ENCODE data around the gene TGFBR2. TPM values are rescaled to one million over a fixed set of nuclear protein-coding genes. Genes with fewer than 3 reads are reported as not detected.

Gene TGFBR2
- total RNA-seq, 1 donor from 2014 or later, result 221 TPM

DNA sequence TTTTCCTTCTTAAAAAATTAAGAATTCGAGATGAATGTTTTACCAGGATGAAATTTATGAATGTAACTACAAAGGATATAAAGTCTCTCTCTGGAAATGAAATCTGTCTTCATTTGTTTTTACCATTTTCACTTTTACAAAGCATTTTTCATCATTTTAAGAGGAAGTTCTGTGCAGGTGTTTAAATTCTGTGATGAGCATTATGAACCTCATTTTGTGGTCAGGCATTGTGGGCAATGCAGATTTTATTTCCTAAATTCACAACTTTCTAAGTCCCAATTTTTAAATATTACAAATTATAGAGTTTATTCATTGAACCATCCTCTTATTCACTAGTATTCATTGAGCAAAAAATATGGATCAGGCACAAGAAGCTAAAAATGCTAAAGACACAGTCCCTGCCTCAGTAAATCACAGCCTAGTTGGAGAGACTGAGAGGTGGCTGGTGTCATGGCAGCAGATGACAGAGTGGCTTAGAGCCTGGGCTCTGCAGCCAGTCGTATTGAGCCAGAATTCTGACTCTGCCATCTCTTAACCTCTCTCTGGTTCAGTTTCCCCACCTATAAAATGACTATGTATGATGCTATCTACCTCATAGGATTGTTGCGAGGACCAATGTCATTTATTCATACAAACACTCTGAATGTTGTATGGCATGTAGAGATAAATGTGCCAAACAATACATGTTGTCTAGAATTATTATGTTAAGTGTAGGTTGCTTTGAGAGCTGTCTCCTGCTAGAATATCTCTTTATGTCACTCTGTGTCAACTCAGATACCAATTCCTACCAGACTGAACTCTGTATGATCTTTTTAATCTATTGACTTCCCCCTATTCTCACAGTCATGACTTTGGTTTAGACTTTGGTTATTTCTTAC is 7.5 kb upstream of the TGFBR2 start:
- DNase-seq (ENCODE audit: low spot score) (no peak), ATAC-seq (no peak)
- intact Hi-C loops (cut with DNase I), result no loop called here

DNA sequence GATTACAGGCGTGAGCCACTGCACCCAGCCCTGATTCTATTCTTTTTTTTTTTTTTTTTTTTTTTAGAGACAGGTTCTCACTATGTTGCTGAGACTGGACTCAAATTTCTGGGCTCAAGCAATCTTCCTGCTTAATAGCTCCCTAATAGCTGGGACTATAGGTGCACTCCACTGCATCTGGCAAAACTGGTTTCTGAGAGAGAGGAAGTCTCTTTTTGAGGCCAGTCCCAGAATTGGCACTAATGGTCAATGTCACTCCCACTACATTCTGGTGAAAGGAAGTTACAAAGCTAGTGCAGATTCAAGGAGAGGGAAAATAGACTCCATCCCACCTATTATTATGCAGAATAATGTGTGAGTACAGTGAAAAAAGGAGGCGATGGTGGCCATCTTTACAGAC is 5.8 kb upstream of the TGFBR2 start:
- ATAC-seq (no peak), DNase-seq (ENCODE audit: low spot score) (no peak)
- intact Hi-C loops (cut with DNase I), result no loop called here

GRCh38 chr3:30602946-30603345 is 3.5 kb upstream of the TGFBR2 start:
- no peak for DNase-seq (ENCODE audit: low spot score)
- intact Hi-C loops (cut with DNase I), result no loop called here
- no peak for ATAC-seq

DNA sequence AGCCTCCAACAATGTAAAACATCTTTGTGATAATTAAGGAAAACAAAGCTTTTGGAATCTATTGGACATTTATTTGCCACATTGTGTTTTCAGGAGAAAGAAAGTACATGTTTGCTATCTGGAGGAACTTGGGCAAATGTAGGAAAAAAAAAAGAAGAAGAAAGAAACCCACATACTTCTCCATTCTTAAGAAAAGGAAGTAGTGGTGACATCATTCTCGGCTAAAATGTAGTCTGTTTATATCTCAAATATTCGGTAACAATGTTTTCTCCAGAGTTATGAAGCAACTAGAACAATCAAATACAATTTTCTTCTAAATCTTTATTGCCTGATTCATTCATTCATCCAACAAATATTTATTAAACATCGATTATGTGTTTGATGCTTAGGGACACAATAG is 2.3 kb upstream of the TGFBR2 start:
- no peak for DNase-seq (ENCODE audit: low spot score)
- ATAC-seq, result no peak
- intact Hi-C loops (cut with DNase I), result no loop called here

DNA sequence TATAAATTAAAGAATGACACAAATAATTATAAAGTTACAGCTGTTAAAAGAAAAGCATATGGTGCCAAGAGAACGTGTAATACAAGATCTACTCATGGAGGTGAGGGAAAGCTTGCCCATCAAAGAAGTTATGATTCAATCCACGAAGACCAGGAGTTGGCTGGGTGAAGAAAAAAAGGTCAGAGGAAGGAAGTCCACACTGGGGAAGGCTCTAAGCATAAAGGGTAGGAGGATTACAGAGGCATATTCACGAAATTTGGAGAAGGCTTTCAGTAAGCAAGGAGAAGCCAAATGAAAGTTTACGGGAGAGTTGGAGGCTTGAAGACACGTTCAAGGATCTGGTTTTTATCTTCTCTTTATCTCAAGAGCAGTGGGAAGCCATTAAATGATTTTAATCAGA is 1.8 kb upstream of the TGFBR2 start:
- ATAC-seq, result no peak
- intact Hi-C loops (cut with DNase I), result no loop called here
- DNase-seq (ENCODE audit: low spot score), result no peak

- DNase-seq (ENCODE audit: low spot score) (no peak), ATAC-seq (no peak)
- intact Hi-C loops (cut with DNase I), result no loop called here
These were observed 1.4 kb upstream of the TGFBR2 start for GRCh38 chr3:30605005-30605404.

GRCh38 chr3:30605706-30606300 is 598 bp upstream of the TGFBR2 start:
- ATAC-seq (no peak), DNase-seq (ENCODE audit: low spot score) (no peak)
- intact Hi-C loops (cut with DNase I), result no loop called here

GRCh38 chr3:30607032-30607833 is 832 bp downstream of the TGFBR2 start:
- peak; percentile 54 for ATAC-seq
- intact Hi-C loops (cut with DNase I), result no loop called here
- peak; percentile 86 for DNase-seq (ENCODE audit: low spot score)

GRCh38 chr3:30608598-30608947 is 2.2 kb downstream of the TGFBR2 start:
- intact Hi-C loops (cut with DNase I), result no loop called here
- ATAC-seq (no peak), DNase-seq (ENCODE audit: low spot score) (no peak)

- intact Hi-C loops (cut with DNase I), result no loop called here
- no peak for ATAC-seq
These were observed 3.7 kb downstream of the TGFBR2 start for GRCh38 chr3:30609930-30610701.

GRCh38 chr3:30610702-30611368 is 4.4 kb downstream of the TGFBR2 start:
- no peak for DNase-seq (ENCODE audit: low spot score)
- intact Hi-C loops (cut with DNase I), result no loop called here
- no peak for ATAC-seq

More at GRCh38 chr3:30609930-30610701, 3.7 kb downstream of the TGFBR2 start:
- no peak for DNase-seq (ENCODE audit: low spot score)

DNA sequence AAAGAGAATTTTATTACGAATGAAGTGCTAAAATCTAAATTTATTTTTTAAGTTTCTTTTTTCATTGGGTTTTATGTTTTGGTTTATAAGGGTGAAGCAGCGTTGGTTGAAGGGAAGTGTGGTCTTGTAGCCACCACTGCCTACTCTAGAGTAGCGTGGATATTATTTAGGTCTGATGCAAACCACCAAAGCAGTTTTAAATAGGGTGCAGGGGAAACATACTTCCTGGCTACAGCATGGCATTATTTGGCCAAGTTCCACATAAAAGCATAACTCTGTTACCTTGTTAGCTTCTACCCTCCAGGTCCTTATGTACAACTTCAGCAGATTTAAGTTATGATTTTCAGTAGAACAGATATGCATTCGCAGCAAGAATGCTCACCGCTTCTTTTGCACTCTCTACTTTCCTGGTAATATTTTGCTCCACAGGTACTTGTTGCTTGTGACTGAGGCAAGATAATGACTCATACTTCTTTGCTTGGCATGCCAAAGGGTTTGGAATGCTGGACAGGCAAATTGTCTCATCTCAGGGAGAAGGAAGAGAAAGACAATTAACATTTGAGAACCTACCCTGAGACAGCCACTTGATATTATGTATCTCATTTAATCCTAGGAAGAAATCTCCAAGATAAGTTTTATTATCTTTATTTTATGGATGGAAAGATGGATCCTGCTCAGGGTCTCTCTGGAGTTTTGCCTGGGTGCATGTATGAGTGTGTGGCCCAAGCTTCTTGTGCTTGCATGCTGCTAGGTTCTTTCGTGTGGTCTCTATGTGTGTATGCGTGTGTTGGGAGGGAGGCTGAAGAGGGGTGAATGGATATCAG is 5.4 kb downstream of the TGFBR2 start:
- intact Hi-C loops (cut with DNase I), result no loop called here
- DNase-seq (ENCODE audit: low spot score) (no peak), ATAC-seq (no peak)

- DNase-seq (ENCODE audit: low spot score), result no peak
- intact Hi-C loops (cut with DNase I), result no loop called here
- ATAC-seq, result no peak
These were observed 6.2 kb downstream of the TGFBR2 start for GRCh38 chr3:30612437-30613132.

GRCh38 chr3:30613133-30613825 is 6.9 kb downstream of the TGFBR2 start:
- intact Hi-C loops (cut with DNase I), result no loop called here
- ATAC-seq, result peak; percentile 58
- DNase-seq (ENCODE audit: low spot score), result no peak

DNA sequence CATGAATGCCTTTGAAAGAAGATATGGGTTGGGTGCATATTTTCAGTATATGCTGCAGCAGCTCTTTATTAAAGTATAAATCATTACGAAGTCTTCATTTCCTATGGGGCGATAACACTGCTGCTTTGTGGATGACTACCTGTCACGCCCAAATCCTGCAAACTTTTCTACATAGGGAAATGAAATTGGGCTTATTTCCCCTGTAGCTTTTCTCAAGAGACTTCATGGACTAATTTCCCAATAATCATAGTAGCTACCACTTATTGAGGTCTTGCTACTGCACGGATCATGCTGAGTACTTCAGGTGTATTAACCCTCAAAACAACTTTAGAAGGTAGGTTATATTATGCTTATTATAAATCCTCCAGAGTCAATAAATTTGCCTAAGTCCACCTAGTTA is 8.0 kb downstream of the TGFBR2 start:
- ATAC-seq (no peak), DNase-seq (ENCODE audit: low spot score) (no peak)
- intact Hi-C loops (cut with DNase I), result no loop called here

DNA sequence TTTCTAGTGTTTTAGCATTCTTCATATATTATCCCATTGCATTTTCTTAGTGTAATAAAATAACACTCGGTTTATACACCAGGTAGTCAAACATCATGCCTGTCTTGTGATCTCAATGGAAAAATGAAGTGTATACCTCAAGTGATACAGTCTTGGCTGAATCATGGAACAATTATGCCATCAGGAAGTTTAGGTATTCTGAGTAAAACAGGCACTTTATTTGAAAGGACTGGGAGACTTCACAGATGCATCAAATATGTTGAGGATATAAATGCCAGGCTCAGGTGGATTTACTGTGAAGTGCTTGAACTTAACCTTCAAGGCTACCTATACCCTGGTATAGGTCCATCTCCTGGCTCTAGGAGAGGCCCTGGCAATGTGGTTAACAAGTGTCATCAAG is 8.5 kb downstream of the TGFBR2 start:
- intact Hi-C loops (cut with DNase I), result no loop called here
- ATAC-seq (no peak), DNase-seq (ENCODE audit: low spot score) (no peak)
